HG02970 (cell line): Measurements from ENCODE around the gene SLC16A5.
"Not testable (repeated sequence)": the region's sequence is repeated elsewhere in the genome, so short reads cannot be mapped to it uniquely, and the experiment has no call there.

Experiments
- ATAC-seq: cut with Tn5 transposase; IDR thresholded peaks from one replicate; pipeline ENCODE4 v1.9.1; 2021; ENCODE audit warnings: mild to moderate bottlenecking, moderate library complexity, moderate number of reproducible peaks; ENCODE audit not compliant: unreplicated experiment, low FRiP score

SLC16A5 gene

GRCh38 chr17:75087558-75088453 is at the start of gene SLC16A5:
SLC16A5 (plus strand) TSS chr17:75087954; CDS start chr17:75093637, 5,683 bp downstream.
- ATAC-seq = no peak

GRCh38 chr17:75039238-75039637 is 48.5 kb upstream of the SLC16A5 start:
- no peak for ATAC-seq

GRCh38 chr17:75041656-75042280 is 46.0 kb upstream of the SLC16A5 start:
- ATAC-seq = no peak

- not testable (repeated sequence) for ATAC-seq
Measured at GRCh38 chr17:75043789-75044188, 44.0 kb upstream of the SLC16A5 start.

- ATAC-seq = no peak
Measured at GRCh38 chr17:75044716-75045115, 43.0 kb upstream of the SLC16A5 start.

GRCh38 chr17:75045946-75046406 is 41.8 kb upstream of the SLC16A5 start:
- ATAC-seq = not testable (repeated sequence)

- ATAC-seq = peak; percentile 92
Measured at GRCh38 chr17:75046407-75047289, 41.1 kb upstream of the SLC16A5 start, which contains the start of the genes ATP5PD and KCTD2. ATP5PD (minus strand) TSS chr17:75046969; CDS start chr17:75042650, 4,319 bp downstream. KCTD2 (plus strand) TSS chr17:75047225; CDS start chr17:75047251, 26 bp downstream.

- ATAC-seq = peak; percentile 13
Measured at GRCh38 chr17:75047398-75048098, 40.2 kb upstream of the SLC16A5 start.

GRCh38 chr17:75048249-75048878 is 39.4 kb upstream of the SLC16A5 start:
- no peak for ATAC-seq

- no peak for ATAC-seq
Measured at GRCh38 chr17:75049057-75049456, 38.7 kb upstream of the SLC16A5 start.

GRCh38 chr17:75049706-75050105 is 38.0 kb upstream of the SLC16A5 start:
- no peak for ATAC-seq

- ATAC-seq = no peak
Measured at GRCh38 chr17:75051941-75052340, 35.8 kb upstream of the SLC16A5 start.

- no peak for ATAC-seq
Measured at GRCh38 chr17:75059369-75060345, 28.1 kb upstream of the SLC16A5 start.

- ATAC-seq = no peak
Measured at GRCh38 chr17:75060434-75061054, 27.2 kb upstream of the SLC16A5 start.

GRCh38 chr17:75061055-75061438 is 26.7 kb upstream of the SLC16A5 start:
- no peak for ATAC-seq

- ATAC-seq = no peak
Measured at GRCh38 chr17:75061618-75062017, 26.1 kb upstream of the SLC16A5 start.

GRCh38 chr17:75063201-75063600 is 24.6 kb upstream of the SLC16A5 start:
- ATAC-seq = no peak

- no peak for ATAC-seq
Measured at GRCh38 chr17:75063626-75064025, 24.1 kb upstream of the SLC16A5 start.
